ENCODE measurements around the gene TMEM120A.

DNA sequence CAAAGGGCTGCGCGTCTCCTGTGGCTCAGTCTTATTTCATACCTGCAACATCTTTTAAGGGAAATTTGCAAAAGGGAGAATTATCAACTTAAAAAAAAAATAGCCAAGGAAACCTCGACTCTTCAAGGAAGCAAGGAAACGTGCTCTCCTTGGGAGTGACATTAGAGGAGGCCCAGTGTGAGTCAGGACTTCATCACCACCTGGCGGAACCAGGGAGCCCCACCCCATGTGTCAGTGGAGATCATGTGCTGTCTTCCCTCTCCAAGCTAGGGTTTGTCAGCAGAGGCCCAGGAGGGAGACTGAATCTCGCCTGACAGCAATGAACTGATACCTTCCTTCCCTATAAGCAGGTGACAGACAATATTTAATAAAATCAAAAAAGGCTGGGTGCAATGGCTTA lies 50.5 kb downstream of the TMEM120A start:
- TF ChIP-seq ZNF274 (IDR thresholded peaks at IDR 0.05; ENCODE audit: low read depth, low read length) (no peak), SUZ12 (IDR thresholded peaks at IDR 0.05; ENCODE audit: extremely low read depth, insufficient read depth, insufficient read length) (no peak)
